Uterus (tissue), 2 donors: Measurements from ENCODE around the gene FANCB.

ENCODE experiments used
- POLR2A ChIP-seq, 2 donors: fragments of 450-650 bp; IDR thresholded peaks; one replicate each; pipeline ENCODE4 v1.6.1; 2016; ENCODE audit warnings: antibody characterized with exemption in 2 of 2, mild to moderate bottlenecking in 1 of 2, moderate library complexity in 1 of 2
- TF ChIP-seq, protein P1 (sequence below), 4 experiments: fragments of 200-600 bp in 2 of 4; fragments of 450-650 bp in 2 of 4; sonication (generic) in 2 of 4; IDR thresholded peaks; one replicate each; pipeline ENCODE4 v1.5.1; 2016 to 2019; ENCODE audit warnings: antibody characterized with exemption in 4 of 4, mild to moderate bottlenecking in 2 of 4, moderate library complexity in 1 of 4

DNA sequence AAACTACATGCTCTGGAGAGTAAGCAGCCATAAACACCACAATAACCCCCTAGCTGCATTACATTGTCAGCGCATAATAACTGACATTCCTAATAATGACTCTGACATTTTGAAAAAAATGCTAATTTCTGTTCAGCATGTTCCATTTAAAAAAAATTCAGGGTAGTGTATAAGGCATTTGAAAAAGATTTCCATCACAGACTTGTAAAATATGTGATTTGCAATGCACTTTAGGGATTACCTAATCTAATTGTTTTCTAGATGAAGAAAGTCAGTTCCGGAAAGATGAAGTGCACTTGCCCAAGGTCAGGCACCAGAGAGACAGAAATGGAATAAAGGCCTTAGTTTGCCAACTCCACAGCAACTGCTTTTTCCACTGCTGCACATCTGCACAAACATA is 55.3 kb downstream of the FANCB start:
- no peak for TF ChIP-seq POLR2A (IDR thresholded peaks at IDR 0.05)
- TF ChIP-seq, protein P1, sequence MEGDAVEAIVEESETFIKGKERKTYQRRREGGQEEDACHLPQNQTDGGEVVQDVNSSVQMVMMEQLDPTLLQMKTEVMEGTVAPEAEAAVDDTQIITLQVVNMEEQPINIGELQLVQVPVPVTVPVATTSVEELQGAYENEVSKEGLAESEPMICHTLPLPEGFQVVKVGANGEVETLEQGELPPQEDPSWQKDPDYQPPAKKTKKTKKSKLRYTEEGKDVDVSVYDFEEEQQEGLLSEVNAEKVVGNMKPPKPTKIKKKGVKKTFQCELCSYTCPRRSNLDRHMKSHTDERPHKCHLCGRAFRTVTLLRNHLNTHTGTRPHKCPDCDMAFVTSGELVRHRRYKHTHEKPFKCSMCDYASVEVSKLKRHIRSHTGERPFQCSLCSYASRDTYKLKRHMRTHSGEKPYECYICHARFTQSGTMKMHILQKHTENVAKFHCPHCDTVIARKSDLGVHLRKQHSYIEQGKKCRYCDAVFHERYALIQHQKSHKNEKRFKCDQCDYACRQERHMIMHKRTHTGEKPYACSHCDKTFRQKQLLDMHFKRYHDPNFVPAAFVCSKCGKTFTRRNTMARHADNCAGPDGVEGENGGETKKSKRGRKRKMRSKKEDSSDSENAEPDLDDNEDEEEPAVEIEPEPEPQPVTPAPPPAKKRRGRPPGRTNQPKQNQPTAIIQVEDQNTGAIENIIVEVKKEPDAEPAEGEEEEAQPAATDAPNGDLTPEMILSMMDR (IDR thresholded peaks at IDR 0.05) = no peak
